Testis (tissue), 2 donors: ENCODE measurements around the gene DUOX1.

ENCODE experiments used
- CTCF ChIP-seq, 3 experiments: fragments of 450-650 bp in 2 of 3; fragments of 200-600 bp in 1 of 3; sonication (generic) in 1 of 3; IDR thresholded peaks; one replicate each; pipeline ENCODE4 v1.5.1; 2016 to 2019; ENCODE audit warnings: antibody characterized with exemption in 3 of 3, mild to moderate bottlenecking in 2 of 3, moderate library complexity in 1 of 3
- POLR2A ChIP-seq: fragments of 450-650 bp; IDR thresholded peaks from one replicate; pipeline ENCODE4 v1.6.1; 2017; ENCODE audit warnings: antibody characterized with exemption, mild to moderate bottlenecking, moderate library complexity

DNA sequence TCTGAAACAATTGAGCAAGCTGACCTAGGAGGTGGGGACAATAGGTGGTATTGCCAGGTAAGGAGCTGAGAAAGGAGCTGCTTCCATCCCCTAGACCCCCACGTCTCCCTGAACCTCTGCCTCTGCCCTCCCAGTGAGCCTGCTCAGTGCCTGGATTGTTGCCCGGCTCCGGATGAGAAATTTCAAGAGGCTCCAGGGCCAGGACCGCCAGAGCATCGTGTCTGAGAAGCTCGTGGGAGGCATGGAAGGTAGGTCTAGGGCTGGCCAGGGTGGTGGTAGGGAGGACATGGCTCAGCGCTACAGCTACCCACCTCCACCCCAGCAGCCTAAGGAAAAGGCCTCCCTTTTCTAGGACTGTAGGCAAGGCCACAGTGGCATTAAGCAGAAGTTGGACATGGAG is 13.3 kb downstream of the DUOX1 start:
- TF ChIP-seq CTCF (IDR thresholded peaks at IDR 0.05): no peak
- no peak for TF ChIP-seq POLR2A
